Vagina (tissue), 2 donors: Measurements from ENCODE around the gene LRRFIP1.

Experiments
- CTCF ChIP-seq, 3 experiments: fragments of 450-650 bp in 2 of 3; fragments of 200-600 bp in 1 of 3; sonication (generic) in 1 of 3; IDR thresholded peaks; one replicate each; pipeline ENCODE4 v1.5.1; 2017 to 2019; ENCODE audit warnings: antibody characterized with exemption in 3 of 3, mild to moderate bottlenecking in 2 of 3, moderate library complexity in 2 of 3
- POLR2A ChIP-seq, 2 donors: fragments of 450-650 bp; IDR thresholded peaks; one replicate each; pipeline ENCODE4 v1.6.1; 2017; ENCODE audit warnings: antibody characterized with exemption in 2 of 2, mild to moderate bottlenecking in 2 of 2, moderate library complexity in 2 of 2
- POLR2AphosphoS5 ChIP-seq, 2 donors: sonication (generic); formaldehyde crosslinking; IDR thresholded peaks; one replicate each; pipeline ENCODE4 v1.9.0; 2017; ENCODE audit warnings: antibody characterized with exemption in 2 of 2, mild to moderate bottlenecking in 2 of 2, low read depth in 1 of 2; ENCODE audit not compliant: insufficient read depth in 1 of 2

GRCh38 chr2:237711458-237712150 is 84.2 kb downstream of the LRRFIP1 start:
- TF ChIP-seq CTCF (IDR thresholded peaks at IDR 0.05) (no peak), POLR2AphosphoS5 (IDR thresholded peaks at IDR 0.05; ENCODE audit: insufficient read depth in 1 of 2, low read depth in 1 of 2) (no peak), POLR2A (IDR thresholded peaks at IDR 0.05) (no peak)
